ENCODE results near the gene EGFL7.

The EGFL7 gene

GRCh38 chr9:136673088-136673974, 10.6 kb downstream of the EGFL7 start:
- no peak for TF ChIP-seq CTCF (IDR thresholded peaks at IDR 0.05)

GRCh38 chr9:136673975-136674785, 11.5 kb downstream of the EGFL7 start:
- TF ChIP-seq CTCF (IDR thresholded peaks at IDR 0.05) = no peak

GRCh38 chr9:136674786-136675349, 12.2 kb downstream of the EGFL7 start:
- no peak for TF ChIP-seq CTCF (IDR thresholded peaks at IDR 0.05)

- no peak for TF ChIP-seq CTCF (IDR thresholded peaks at IDR 0.05)
Measured at GRCh38 chr9:136675477-136676296, 13.0 kb downstream of the EGFL7 start.

GRCh38 chr9:136676297-136676794, 13.6 kb downstream of the EGFL7 start:
- no peak for TF ChIP-seq CTCF (IDR thresholded peaks at IDR 0.05)

- no peak for TF ChIP-seq CTCF (IDR thresholded peaks at IDR 0.05)
Measured at GRCh38 chr9:136676920-136677686, 14.4 kb downstream of the EGFL7 start.
